ENCODE measurements around the gene TMEM163. TPM values are rescaled to one million over a fixed set of nuclear protein-coding genes. Genes with fewer than 3 reads are reported as not detected.

Gene TMEM163
- total RNA-seq, 1 donor from 2014 or later = 2.4 TPM

DNA sequence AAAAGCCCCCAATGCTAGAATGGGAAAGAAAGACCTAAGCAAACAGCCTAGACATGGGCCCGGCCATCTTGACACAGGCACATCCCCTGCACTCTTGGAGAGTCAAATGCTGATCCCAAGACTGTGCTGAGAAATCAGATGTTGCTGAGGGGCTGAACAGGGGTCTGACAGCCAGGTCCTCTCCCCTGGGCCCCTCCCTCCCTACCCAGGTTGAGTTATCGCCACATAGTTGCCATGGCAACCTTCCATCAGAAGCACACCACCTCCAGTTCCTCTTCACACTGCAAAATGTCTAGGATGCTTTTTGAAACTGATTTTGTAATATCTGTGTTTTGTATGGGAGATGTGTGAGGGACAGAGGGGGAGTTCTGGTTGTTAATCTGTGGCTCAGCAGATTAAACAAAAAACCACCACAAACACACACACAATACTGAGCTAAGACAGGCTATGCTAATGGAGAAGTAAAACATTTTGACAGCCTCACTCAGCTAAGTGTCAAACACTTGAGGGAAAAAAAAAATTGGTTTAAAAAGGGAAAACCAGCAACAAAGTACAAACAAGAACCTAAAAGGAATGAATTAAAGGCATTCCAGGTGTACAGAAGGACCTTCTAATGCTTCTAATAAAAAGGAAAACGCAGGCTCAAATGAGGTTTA is 88.2 kb downstream of the TMEM163 start:
- no peak for DNase-seq (ENCODE audit: low read depth)
- H3K4me3 ChIP-seq (ENCODE audit: low read depth, low read length) = no peak overlapping the region
- H3K36me3 ChIP-seq (ENCODE audit: control insufficient read depth, insufficient read depth, low read length) = no peaks in the 10 kb centered on the region
- TF ChIP-seq CTCF (IDR thresholded peaks at IDR 0.05; ENCODE audit: insufficient read depth, low read length, poor library complexity, severe bottlenecking) = no peak
- H3K27me3 ChIP-seq (ENCODE audit: control insufficient read depth, insufficient read depth, low read length) = no peaks in the 10 kb centered on the region

DNA sequence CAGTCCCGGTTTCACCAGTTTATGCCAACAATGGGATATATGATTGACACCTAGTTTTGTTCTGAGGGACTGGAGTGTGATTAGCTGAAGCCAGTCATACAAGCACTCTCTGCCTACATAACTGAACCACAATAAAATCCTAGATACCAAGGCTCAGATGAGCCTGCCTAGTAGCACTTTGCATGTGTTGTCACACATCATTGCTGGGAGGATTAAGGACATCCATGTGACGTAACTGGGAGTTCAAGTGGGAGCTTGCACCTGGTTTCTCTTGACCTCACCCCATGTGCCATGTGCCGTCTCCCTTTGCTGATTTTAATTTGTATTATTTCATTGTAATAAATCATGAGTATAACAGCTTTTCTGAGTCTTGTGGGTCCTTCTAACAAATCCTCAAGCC is 90.3 kb downstream of the TMEM163 start:
- Histone ChIP-seq H3K4me3 (ENCODE audit: low read depth, low read length) (no peak overlapping the region), H3K27me3 (ENCODE audit: control insufficient read depth, insufficient read depth, low read length) (no peaks in the 10 kb centered on the region), H3K36me3 (ENCODE audit: control insufficient read depth, insufficient read depth, low read length) (no peaks in the 10 kb centered on the region)
- DNase-seq (ENCODE audit: low read depth) = no peak
- no peak for TF ChIP-seq CTCF (IDR thresholded peaks at IDR 0.05; ENCODE audit: insufficient read depth, low read length, poor library complexity, severe bottlenecking)

DNA sequence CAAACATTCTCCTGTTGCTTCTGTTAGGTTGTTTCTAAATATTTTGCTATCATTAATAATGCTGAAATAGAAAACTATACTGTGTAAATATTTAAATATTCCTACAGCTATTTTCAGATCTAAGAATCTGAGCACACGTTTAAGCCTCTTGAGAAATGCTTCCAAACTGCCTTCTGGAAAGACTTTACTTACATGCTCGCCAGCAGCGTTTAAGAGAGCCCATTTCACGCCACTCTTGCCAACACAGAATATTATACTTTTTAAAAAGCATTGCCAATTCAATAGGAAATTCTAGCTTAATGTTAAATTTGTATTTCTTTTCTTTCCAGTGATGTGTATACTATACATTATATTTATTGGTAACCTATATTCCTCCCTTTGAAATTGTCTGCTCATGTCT is 92.0 kb downstream of the TMEM163 start:
- H3K27me3 ChIP-seq (ENCODE audit: control insufficient read depth, insufficient read depth, low read length) = no peaks in the 10 kb centered on the region
- H3K4me3 ChIP-seq (ENCODE audit: low read depth, low read length) = no peak overlapping the region
- no peak for DNase-seq (ENCODE audit: low read depth)
- TF ChIP-seq CTCF (IDR thresholded peaks at IDR 0.05; ENCODE audit: insufficient read depth, low read length, poor library complexity, severe bottlenecking) = no peak
- no peaks in the 10 kb centered on the region for H3K36me3 ChIP-seq (ENCODE audit: control insufficient read depth, insufficient read depth, low read length)

GRCh38 chr2:134625311-134625710 is 93.5 kb downstream of the TMEM163 start:
- TF ChIP-seq CTCF (IDR thresholded peaks at IDR 0.05; ENCODE audit: insufficient read depth, low read length, poor library complexity, severe bottlenecking) = no peak
- H3K36me3 ChIP-seq (ENCODE audit: control insufficient read depth, insufficient read depth, low read length) = no peaks in the 10 kb centered on the region
- no peaks in the 10 kb centered on the region for H3K27me3 ChIP-seq (ENCODE audit: control insufficient read depth, insufficient read depth, low read length)
- no peak overlapping the region for H3K4me3 ChIP-seq (ENCODE audit: low read depth, low read length)
- no peak for DNase-seq (ENCODE audit: low read depth)

DNA sequence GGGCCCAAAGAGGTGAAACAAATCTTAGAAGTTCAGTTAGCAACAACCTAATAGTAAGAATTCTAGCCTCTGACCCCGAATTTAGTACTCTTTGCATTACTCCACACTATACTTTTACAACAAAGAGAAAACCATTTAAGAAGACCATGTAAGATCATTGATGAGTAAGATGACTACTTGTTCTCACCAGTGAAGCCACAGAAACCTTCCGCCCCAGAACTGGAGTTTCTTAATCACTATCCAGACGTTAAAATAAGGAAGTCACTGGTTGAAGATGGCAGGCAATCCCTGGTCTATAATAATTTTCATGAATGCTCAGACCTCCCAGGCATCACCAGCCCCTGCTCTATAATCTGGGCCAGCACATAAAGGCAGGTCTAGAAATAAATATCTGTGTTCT is 95.0 kb downstream of the TMEM163 start:
- no peak overlapping the region for H3K4me3 ChIP-seq (ENCODE audit: low read depth, low read length)
- H3K36me3 ChIP-seq (ENCODE audit: control insufficient read depth, insufficient read depth, low read length) = no peaks in the 10 kb centered on the region
- TF ChIP-seq CTCF (IDR thresholded peaks at IDR 0.05; ENCODE audit: insufficient read depth, low read length, poor library complexity, severe bottlenecking) = no peak

DNA sequence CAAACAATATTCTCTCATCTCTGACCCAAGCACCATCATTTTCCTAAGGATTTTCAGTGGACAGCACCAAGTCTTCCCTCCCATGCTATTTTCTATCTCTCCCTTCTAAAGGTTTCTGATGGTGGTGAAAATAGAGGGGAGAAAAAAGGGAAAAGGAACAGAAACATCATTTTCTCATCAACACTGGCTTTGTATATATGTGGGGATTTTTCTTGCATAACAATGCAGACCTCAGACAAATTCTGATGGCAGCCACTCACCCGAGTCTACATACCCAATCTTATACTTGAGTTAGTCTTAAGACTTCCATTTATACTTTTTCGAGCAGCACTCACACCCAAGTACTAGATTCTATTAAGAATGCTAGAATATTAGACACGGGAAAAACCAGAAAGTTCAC is 95.8 kb downstream of the TMEM163 start:
- TF ChIP-seq CTCF (IDR thresholded peaks at IDR 0.05; ENCODE audit: insufficient read depth, low read length, poor library complexity, severe bottlenecking) = no peak
- Histone ChIP-seq H3K27me3 (ENCODE audit: control insufficient read depth, insufficient read depth, low read length) (no peaks in the 10 kb centered on the region), H3K36me3 (ENCODE audit: control insufficient read depth, insufficient read depth, low read length) (no peaks in the 10 kb centered on the region), H3K4me3 (ENCODE audit: low read depth, low read length) (no peak overlapping the region)
- DNase-seq (ENCODE audit: low read depth) = no peak

More for the DNA sequence above, 95.0 kb downstream of the TMEM163 start:
- H3K27me3 ChIP-seq (ENCODE audit: control insufficient read depth, insufficient read depth, low read length) = no peaks in the 10 kb centered on the region
- DNase-seq (ENCODE audit: low read depth) = no peak

All from kidney epithelial cell (primary cell).